ENCODE measurements around the gene SORBS1.

Gene SORBS1

GRCh38 chr10:95276367-95277200, 284.6 kb downstream of the SORBS1 start:
- DNase-seq = no peak
- no peak overlapping the region for H3K4me2 ChIP-seq (ENCODE audit: low read depth, low read length)
- no peak overlapping the region for H3K27ac ChIP-seq (ENCODE audit: low read length)
- peaks cover 4% of the 10 kb centered on the region; the same call in 1 of the 2 replicates for H4K20me1 ChIP-seq (ENCODE audit: insufficient read depth, low read length)
- H3K9ac ChIP-seq (ENCODE audit: low read length) = no peak overlapping the region
- H3K36me3 ChIP-seq (replicated peaks; ENCODE audit: insufficient read depth, low read length) = no peaks in the 10 kb centered on the region
- no peaks in the 10 kb centered on the region for H3F3A ChIP-seq (ENCODE audit: insufficient read depth, low read length)
- TF ChIP-seq CTCF (IDR thresholded peaks at IDR 0.05; ENCODE audit: low read length) (no peak), EZH2phosphoT487 (IDR thresholded peaks at IDR 0.05; ENCODE audit: low read length) (no peak), EZH2 (optimal IDR thresholded peaks at IDR 0.05; ENCODE audit: low read depth, low read length) (no peak)
- peaks cover 91% of the 10 kb centered on the region for H3K79me2 ChIP-seq (ENCODE audit: low read length)
- no peak overlapping the region for H3K4me3 ChIP-seq (ENCODE audit: low read length)
- no peaks in the 10 kb centered on the region for H3K4me1 ChIP-seq (ENCODE audit: low read length)
- no peak overlapping the region for H2AFZ ChIP-seq (ENCODE audit: low read length)
- no peaks in the 10 kb centered on the region for H3K9me3 ChIP-seq (replicated peaks; ENCODE audit: insufficient read depth, low read length)
- H3K27me3 ChIP-seq (replicated peaks; ENCODE audit: insufficient read depth, low read length) = no peaks in the 10 kb centered on the region
- H3K9me2 ChIP-seq (replicated peaks; ENCODE audit: insufficient read depth, low read length) = no peaks in the 10 kb centered on the region

GRCh38 chr10:95275726-95276366, 285.3 kb downstream of the SORBS1 start:
- no peak for DNase-seq
- TF ChIP-seq EZH2phosphoT487 (IDR thresholded peaks at IDR 0.05; ENCODE audit: low read length) (no peak), EZH2 (optimal IDR thresholded peaks at IDR 0.05; ENCODE audit: low read depth, low read length) (no peak), CTCF (IDR thresholded peaks at IDR 0.05; ENCODE audit: low read length) (no peak)
- Histone ChIP-seq H2AFZ (ENCODE audit: low read length) (no peak overlapping the region), H4K20me1 (ENCODE audit: insufficient read depth, low read length) (peaks cover 4% of the 10 kb centered on the region; the same call in 1 of the 2 replicates), H3F3A (ENCODE audit: insufficient read depth, low read length) (no peaks in the 10 kb centered on the region), H3K9me2 (replicated peaks; ENCODE audit: insufficient read depth, low read length) (no peaks in the 10 kb centered on the region), H3K27me3 (replicated peaks; ENCODE audit: insufficient read depth, low read length) (no peaks in the 10 kb centered on the region), H3K4me2 (ENCODE audit: low read depth, low read length) (no peak overlapping the region), H3K79me2 (ENCODE audit: low read length) (peaks cover 83% of the 10 kb centered on the region), H3K9me3 (replicated peaks; ENCODE audit: insufficient read depth, low read length) (no peaks in the 10 kb centered on the region), H3K27ac (ENCODE audit: low read length) (no peak overlapping the region), H3K36me3 (replicated peaks; ENCODE audit: insufficient read depth, low read length) (no peaks in the 10 kb centered on the region), H3K4me1 (ENCODE audit: low read length) (no peaks in the 10 kb centered on the region), H3K4me3 (ENCODE audit: low read length) (no peak overlapping the region), H3K9ac (ENCODE audit: low read length) (no peak overlapping the region)

- H3K9me3 ChIP-seq (replicated peaks; ENCODE audit: insufficient read depth, low read length) = no peaks in the 10 kb centered on the region
- peaks cover 4% of the 10 kb centered on the region; the same call in 1 of the 2 replicates for H4K20me1 ChIP-seq (ENCODE audit: insufficient read depth, low read length)
- H3K27me3 ChIP-seq (replicated peaks; ENCODE audit: insufficient read depth, low read length) = no peaks in the 10 kb centered on the region
- no peaks in the 10 kb centered on the region for H3K9me2 ChIP-seq (replicated peaks; ENCODE audit: insufficient read depth, low read length)
- no peak overlapping the region for H2AFZ ChIP-seq (ENCODE audit: low read length)
- no peaks in the 10 kb centered on the region for H3K4me1 ChIP-seq (ENCODE audit: low read length)
- no peaks in the 10 kb centered on the region for H3K36me3 ChIP-seq (replicated peaks; ENCODE audit: insufficient read depth, low read length)
- H3K9ac ChIP-seq (ENCODE audit: low read length) = no peak overlapping the region
- H3K27ac ChIP-seq (ENCODE audit: low read length) = no peak overlapping the region
- no peak for TF ChIP-seq EZH2phosphoT487 (IDR thresholded peaks at IDR 0.05; ENCODE audit: low read length)
- no peak for TF ChIP-seq CTCF (IDR thresholded peaks at IDR 0.05; ENCODE audit: low read length)
- no peak for TF ChIP-seq EZH2 (optimal IDR thresholded peaks at IDR 0.05; ENCODE audit: low read depth, low read length)
- no peaks in the 10 kb centered on the region for H3F3A ChIP-seq (ENCODE audit: insufficient read depth, low read length)
- no peak for DNase-seq
- no peak overlapping the region for H3K4me3 ChIP-seq (ENCODE audit: low read length)
- H3K79me2 ChIP-seq (ENCODE audit: low read length) = peaks cover 64% of the 10 kb centered on the region
- H3K4me2 ChIP-seq (ENCODE audit: low read depth, low read length) = no peak overlapping the region
These were observed 287.5 kb downstream of the SORBS1 start for GRCh38 chr10:95273393-95274312.
